Stimulated activated naive CD4-positive, alpha-beta T cell (primary cell): ENCODE results near the gene PAX3.
"Not testable (repeated sequence)": the region's sequence is repeated elsewhere in the genome, so short reads cannot be mapped to it uniquely, and the experiment has no call there.

Source experiments
- DNase-seq, 6 experiments: peaks; one replicate each; lab custom pipeline; 2025; lab: John Stamatoyannopoulos, UW

The PAX3 gene

DNA sequence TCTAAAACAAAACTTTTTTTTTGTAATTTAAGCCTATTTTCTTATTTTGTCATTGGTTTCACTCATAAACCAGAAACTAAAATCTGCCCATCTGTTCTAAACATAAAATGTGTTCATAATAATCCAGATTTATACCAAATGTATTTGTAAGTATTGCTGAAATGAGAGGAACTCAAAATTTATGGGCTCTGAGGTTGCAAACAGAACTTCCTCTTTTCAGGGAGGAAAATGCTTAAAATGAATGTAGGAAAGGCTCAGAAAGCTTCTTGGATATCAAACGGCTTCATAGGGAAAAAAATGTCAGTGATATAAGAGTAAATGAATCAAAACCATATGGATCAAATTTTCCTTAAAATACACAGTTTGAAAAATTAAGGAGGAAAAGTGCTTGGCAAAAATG lies 83.9 kb downstream of the PAX3 start:
- no peak for DNase-seq

DNA sequence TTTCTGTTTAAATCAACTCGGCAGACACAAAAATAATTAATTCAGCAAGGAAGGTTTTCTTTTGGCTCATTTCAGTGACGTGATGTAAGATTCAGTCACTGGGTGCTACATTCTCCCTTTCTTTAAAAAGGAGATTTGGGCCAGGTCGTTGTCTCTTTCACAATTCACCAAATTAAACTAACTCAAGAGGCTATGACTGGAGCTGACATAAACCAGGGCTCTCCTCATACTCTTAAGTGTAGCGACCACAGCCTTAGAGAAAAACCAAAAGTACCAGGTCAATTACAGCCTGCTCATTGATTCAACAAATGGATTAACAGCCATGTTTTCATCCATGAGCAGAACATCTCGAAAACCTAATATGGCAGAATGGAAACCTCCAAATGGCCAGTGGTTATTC lies 85.7 kb downstream of the PAX3 start:
- no peak for DNase-seq

DNA sequence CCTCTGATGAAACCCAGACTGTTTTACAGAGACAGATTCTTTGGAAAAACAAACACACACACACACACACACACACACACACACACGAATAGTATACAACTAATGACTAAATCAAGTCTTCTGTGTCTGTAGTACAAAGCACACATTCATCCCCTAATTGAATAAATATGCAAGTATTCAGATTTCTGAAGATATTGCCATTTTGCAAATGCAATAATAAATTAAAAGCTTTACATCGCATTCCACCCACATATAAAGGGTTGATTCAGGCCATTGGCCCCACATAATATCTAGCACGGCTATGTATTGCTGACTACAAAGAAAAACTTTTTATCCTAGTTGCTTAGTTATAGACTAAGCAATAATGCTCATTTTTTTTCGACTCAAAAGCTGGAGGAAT lies 86.2 kb downstream of the PAX3 start:
- DNase-seq = no peak

DNA sequence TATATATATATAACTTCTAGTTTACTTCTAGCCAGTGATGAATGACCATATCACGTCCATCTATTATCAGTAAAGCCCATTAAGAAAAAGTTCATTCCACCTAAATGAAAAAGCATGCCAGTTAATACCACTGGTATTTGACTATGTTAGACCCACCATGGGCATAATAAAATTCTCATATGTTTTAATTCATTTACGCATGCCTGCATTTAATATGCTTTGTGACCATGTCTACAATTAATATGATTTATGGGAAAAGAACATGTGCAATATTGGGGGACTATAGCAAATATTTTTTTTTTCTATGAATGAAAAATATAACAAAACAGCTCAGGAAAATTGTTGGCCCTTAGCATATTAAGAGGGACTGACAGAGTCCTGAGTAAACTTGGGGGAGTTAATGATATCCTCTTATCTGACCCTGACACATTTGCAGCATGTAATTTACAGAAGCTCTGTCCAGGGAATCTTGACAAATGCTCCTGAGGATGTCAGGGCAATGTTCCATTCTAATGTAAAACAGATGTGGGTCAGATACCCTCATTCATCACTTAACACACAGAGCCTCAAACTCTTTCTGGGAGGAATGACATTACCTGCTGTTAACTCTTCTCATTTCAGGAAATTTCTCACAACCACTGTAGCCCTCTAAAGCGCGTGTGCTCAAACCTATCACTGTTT lies 90.6 kb downstream of the PAX3 start:
- DNase-seq = no peak

DNA sequence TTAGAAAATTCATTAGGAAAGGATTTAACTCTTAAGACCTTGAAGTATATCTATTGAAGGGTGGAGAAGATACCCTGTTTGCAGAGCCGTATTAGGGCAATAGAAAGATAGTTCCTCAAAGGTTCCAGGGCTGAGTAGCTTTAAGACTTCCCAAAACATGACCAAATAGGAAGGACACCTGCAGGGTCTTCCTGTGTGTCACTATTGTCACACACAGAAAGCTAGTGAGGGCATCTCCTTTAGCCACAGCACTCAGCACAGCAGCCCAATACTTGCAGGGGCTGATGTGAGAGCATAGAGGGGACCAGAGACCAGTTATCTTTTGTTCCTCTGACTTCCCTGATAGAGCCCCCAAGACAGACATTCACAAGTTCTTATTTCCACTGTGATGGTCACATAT lies 93.7 kb downstream of the PAX3 start:
- no peak for DNase-seq

DNA sequence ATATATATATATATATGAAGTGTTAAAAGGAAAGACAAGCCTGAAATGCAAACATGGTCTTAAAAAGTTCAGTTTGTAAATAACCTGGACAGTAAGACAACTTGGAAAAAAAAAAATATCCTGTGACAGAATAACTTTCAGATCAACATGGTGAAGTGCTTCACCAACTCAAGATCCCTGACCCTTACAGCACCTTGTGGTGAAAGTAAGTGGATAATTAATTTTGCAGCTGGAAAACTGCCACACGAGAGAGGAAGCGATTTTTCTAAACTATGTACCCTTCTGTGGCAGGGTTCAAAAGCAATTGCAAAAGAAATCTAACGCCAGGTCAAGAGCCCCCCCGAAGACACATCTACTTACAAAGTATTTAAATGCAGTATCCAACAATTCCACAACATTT lies 95.8 kb downstream of the PAX3 start:
- no peak for DNase-seq

DNA sequence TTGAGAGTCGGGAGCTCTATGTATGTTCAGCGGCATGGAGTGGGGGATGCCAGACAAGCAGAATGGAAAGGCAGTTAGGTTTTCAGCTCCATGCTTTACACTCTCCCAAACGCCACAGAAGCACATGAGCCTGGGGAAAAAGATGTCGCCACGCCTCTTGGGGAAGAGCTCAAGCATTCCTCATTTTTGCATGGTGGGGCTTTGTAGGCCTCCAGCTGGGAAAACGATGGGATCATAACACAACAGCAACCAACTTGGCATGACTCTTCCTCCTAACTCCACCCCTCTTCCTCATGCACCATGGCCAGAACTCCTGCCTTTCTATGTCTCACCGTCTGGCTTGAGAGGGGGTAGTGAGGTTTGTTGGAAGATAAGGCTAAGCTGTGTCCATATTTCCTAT lies 102.6 kb downstream of the PAX3 start:
- no peak for DNase-seq

DNA sequence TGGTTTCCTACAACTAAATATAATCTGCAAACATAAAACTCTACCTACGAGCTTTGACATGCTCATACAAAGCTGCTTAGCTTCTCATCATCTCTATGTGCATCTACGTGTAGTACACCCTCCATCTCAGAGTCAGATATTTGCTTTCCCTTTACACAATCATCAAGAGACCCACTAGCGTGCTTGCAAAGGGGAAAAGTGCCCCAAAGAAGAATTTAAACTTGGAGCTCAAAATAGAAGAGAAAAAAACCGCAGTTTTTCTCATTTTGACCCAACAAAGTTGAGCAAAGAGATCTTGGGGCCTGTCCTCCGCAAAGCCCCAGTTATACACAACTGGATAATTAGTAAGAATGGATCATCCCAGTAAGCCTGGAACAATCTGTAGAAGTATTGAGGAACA lies 104.1 kb downstream of the PAX3 start:
- no peak for DNase-seq

DNA sequence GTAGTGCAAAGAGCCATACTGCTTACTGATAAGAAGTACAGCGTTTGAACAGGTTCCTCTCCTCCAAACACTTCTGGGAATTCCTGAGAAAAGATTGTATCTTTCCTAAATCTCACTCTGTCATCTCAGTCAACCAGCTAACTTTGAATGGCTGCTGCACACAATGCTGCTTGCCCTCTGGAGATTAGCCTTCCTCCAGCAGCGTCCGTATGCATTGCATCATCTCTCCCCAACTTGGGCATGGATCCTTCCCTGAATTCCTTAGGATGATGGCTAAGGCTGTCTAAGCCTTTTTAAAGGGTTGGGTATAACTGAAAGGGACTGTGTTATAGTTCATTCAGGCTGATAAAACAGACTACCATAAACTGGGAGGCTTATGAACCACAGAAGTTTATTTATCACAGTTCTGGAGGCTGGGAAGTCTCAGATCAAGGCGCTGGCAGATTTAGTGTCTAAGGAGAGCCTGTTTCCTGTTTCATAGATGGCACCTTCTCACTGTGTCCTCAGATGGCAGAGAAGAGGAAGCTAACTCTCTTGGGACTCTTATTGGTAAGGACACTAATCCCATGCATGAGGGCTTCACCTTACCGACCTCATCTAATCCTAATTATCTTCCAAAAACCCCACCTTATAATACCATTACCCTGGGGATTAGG lies 105.3 kb downstream of the PAX3 start:
- DNase-seq = no peak

DNA sequence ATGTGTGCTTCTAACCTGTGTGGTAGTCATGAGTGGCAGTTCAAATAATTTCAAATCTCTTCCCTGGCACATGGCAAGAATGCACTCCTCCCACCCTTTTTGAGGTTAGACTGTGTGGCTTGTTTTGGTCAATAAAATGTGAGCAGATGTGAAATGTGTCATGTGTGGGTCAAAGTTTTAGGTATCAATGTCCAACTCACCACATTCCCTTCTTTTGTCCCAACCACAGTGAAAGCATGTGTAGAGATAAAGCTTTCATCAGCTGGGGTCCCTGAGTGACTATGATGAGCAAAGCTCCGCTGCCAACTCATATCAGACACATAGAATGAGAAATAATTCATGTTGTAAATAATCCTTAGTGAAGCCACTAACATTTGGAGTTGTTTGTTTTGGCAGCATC lies 118.2 kb downstream of the PAX3 start:
- no peak for DNase-seq

DNA sequence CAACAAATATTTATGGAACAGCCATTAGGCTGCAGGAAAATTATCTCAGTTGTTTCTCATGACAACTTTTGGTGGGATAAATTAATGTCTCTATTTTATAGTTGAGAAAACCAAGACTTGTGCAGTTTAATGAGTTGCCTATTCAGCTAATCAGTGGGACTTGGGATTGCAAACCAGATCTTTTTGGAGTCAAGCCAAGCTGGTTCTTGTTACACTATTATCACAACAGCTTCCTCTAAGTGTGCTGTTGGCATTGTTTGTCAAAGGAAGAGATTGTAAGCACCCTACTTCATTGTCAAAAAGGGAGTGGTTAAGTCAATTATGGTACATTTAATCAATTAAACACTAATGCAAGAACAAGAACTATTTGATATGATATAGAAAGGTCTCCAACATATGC lies 119.2 kb downstream of the PAX3 start:
- no peak for DNase-seq

DNA sequence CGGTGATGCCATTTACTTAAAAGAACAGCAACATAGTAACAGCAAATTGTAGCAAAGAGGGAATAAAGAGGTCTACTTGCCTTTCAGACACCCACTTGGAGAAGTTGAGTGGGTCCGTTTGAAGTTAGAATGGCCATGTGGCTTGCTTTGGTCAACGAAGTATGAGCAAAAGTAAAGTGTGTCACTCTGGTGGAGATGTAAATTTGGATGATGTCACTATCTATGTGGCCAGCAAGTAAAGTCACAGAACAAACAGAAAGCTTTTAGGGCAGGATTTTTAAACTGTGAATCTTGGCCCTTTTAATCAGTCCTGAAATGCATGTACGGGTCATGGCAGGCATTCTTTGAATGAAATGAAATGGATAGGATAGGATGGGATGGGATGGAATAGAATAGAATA lies 120.3 kb downstream of the PAX3 start:
- no peak for DNase-seq

DNA sequence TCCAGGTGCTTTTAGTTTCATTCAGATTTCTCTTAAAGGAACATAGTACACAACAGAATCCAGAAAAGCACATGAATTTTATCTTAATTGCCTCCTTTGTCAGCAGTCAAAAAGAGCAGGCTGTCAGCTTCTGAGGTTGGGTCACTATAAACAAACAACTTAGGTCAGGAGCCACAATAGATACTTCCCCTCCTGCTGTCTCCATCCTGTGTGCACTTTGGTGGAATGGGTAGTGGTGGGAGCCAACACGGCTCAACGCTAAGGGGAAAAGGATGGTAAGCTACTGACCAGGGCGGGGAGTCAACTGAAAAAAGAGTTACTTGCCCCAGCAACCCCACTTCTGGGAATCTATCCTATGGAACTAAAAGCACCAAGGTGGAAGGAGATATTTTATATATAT lies 121.9 kb downstream of the PAX3 start:
- DNase-seq = no peak

DNA sequence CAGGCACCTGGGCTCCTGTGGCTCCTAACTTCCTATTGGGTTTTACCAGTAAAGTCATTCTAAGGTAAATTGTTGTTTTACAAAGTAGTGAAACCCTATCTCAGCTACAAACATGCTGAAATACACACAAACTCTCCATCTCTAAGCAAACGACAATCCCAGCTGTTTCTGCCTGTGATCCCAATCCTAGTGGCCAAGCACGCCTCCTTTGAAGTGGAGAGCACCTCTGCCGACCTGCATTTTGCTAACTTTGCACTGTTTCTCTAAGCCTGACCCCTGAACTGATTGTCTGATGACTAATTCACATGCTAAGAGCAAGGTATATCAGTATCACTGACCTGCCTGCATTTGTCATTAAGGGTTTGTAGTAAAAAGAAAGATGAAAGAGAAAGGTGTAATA lies 124.3 kb downstream of the PAX3 start:
- no peak for DNase-seq

DNA sequence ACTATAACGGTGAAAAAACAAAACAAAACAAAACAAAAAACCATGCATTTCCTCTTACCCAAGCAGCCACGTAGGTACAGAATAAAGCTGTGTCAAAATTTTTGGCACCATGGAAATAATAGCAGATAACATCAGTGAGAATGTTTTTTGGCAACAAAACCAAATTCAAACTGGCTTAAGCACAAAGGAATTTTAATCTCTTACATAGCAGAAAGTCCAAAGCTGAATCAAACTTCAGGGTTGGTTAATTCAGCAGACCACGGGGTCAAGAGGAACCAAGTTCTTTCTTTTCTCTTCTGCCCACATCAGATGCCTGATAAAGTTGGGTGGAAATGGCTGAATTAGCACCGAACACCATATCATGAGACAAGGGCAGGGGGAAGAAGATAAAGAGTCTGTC lies 129.5 kb downstream of the PAX3 start:
- no peak for DNase-seq

DNA sequence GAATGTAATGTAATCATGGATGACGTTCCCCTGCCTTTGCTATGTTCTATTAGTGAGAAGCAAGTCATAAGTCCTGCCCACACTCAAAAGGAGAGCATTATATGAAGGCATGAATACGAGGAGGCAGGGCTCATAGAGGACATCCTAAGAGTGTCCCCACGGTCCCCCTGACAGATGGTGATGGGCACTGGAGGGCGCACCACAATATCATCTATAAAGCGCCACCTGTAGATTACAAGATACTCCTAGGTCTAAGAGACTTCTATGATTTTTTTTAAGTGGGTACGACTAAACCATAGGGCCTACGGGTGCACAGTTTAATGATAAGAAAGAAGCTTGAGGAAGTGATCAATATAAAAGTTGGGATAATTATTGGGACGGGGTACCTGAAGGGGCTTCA lies 131.0 kb downstream of the PAX3 start:
- DNase-seq = no peak

DNA sequence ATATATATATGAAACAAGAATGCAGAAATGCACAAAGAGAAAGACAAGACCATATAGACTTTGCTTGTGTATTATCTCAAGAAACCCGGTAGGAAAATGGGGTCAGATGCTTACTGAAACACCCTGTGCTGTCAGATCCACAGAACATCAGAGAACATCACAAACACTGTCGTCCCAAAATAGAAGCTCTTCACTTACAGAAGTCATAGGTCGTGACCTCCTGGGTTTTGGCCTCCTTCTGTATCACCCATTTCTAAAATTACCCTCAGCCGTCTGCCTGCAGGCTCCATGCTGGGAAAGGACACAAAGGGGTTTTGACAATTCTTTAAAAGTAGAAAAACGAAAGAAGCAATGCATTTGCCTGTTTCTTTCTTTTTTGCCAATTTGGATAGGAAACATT lies 137.9 kb downstream of the PAX3 start:
- DNase-seq = no peak

DNA sequence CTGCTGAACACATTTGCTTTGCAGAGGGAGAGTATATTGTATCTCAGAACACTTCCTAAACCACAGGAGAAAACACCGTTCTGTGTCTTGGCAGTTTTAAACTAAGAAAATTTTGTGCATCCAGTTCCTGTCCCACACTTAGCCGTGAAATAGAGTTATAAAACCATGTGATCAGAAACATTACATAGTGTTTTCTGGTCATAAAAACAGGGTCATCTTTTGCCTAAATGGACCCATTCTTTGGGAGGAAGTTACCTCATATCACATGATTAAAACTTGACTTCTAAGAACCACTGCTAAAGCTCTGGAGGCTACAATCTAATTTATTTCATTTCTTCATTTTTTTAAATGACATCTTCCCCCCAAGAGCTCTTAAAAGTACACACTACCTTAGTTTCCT lies 138.7 kb downstream of the PAX3 start:
- DNase-seq = no peak

DNA sequence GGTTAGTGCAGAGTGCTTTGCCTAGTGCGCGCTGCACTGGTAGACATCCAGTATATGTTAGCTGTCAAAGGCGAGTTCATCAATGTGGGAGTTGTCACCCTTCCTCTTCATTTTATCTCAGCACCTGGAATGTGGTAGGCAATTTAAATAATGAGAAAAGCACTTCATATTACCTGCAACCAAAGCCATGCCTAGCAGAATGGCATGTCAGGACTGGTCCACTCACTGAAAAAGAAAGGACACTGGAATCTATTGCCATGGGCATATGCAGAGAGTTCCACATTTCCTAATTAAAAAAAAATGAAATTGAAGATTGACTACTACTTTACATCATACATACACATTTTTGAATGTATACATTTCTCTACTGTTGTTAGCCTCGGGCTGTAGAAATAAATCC lies 139.6 kb downstream of the PAX3 start:
- DNase-seq = no peak

DNA sequence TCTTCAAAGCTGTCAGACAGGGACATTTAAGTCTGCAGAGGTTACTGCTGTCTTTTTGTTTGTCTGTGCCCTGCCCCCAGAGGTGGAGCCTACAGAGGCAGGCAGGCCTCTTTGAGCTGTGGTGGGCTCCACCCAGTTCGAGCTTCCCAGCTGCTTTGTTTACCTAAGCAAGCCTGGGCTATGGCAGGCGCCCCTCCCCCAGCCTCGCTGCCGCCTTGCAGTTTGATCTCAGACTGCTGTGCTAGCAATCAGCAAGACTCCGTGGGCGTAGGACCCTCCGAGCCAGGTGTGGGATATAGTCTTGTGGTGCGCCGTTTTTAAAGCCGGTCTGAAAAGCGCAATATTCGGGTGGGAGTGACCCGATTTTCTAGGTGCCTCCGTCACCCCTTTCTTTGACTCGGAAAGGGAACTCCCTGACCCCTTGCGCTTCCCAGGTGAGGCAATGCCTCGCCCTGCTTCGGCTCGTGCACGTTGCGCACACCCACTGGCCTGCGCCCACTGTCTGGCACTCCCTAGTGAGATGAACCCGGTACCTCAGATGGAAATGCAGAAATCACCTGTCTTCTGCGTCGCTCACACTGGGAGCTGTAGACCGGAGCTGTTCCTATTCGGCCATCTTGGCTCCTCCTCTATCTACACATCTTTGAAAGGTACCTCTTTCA lies 143.7 kb downstream of the PAX3 start:
- not testable (repeated sequence) for DNase-seq
